Spleen (tissue), 11 donors: ENCODE results near the gene SDC1. TPM values are rescaled to one million over a fixed set of nuclear protein-coding genes. Genes with fewer than 3 reads are reported as not detected.
A peak's percentile ranks its signal among the peaks of the same experiment; 100 is the strongest.

Experiments
- DNase-seq: peaks from one replicate; pipeline ENCODE4 v3.0.0-alpha.2; 2020
- H3K27ac ChIP-seq, 8 donors: fragments of 200-600 bp; sonication (generic) in 7 of 8; 1 replicate in 4 of 8; 2 replicates in 4 of 8; pipeline versions ENCODE4 v1.5.0 to v1.8.0; 2016 to 2021; ENCODE audit warnings: inconsistent platforms in 4 of 8, mild to moderate bottlenecking in 4 of 8, moderate library complexity in 1 of 8
- H3K27me3 ChIP-seq, 7 donors: fragments of 200-600 bp; sonication (generic) in 6 of 7; replicated peaks in 1 of 7; 1 replicate in 4 of 7; 2 replicates in 3 of 7; pipeline versions ENCODE4 v1.5.0 to v1.8.0; 2016 to 2021; ENCODE audit warnings: inconsistent platforms in 3 of 7, mild to moderate bottlenecking in 1 of 7
- H3K36me3 ChIP-seq, 6 donors: fragments of 200-600 bp; sonication (generic) in 5 of 6; 1 replicate in 4 of 6; 2 replicates in 2 of 6; pipeline versions ENCODE4 v1.5.0 to v1.8.0; 2016 to 2021; ENCODE audit warnings: inconsistent platforms in 2 of 6
- H3K4me1 ChIP-seq, 6 donors: fragments of 200-600 bp; sonication (generic) in 5 of 6; 1 replicate in 3 of 6; 2 replicates in 3 of 6; pipeline versions ENCODE4 v1.5.0 to v1.8.0; 2016 to 2021; ENCODE audit warnings: inconsistent platforms in 3 of 6
- H3K4me3 ChIP-seq, 8 donors: fragments of 200-600 bp; sonication (generic) in 7 of 8; 1 replicate in 4 of 8; 2 replicates in 4 of 8; pipeline versions ENCODE4 v1.5.0 to v1.8.0; 2016 to 2021; ENCODE audit warnings: inconsistent platforms in 4 of 8, mild to moderate bottlenecking in 4 of 8, moderate library complexity in 2 of 8
- H3K9me3 ChIP-seq, 8 donors: fragments of 200-600 bp; sonication (generic) in 7 of 8; 1 replicate in 4 of 8; 2 replicates in 4 of 8; pipeline versions ENCODE4 v1.5.0 to v1.8.0; 2016 to 2021; ENCODE audit warnings: inconsistent platforms in 4 of 8
- POLR2A ChIP-seq, 3 donors: fragments of 450-650 bp; IDR thresholded peaks; one replicate each; pipeline ENCODE4 v1.5.1; 2017; ENCODE audit warnings: antibody characterized with exemption in 3 of 3, mild to moderate bottlenecking in 1 of 3
- POLR2AphosphoS5 ChIP-seq, 3 donors: sonication (generic); formaldehyde crosslinking; IDR thresholded peaks; one replicate each; pipeline ENCODE4 v1.5.1; 2017; ENCODE audit warnings: antibody characterized with exemption in 3 of 3
- WGBS, 5 donors: extraction: QIAGEN DNeasy Blood & Tissue Kit in 3 of 5; methylation state at CpG; one replicate each; pipeline versions ENCODE4 v1.1.5 to v1.1.7; 2013 to 2018; 5-methylcytosine and 5-hydroxymethylcytosine counted together
- intact Hi-C: fragments of 100-400 bp; cut with DNase I; formaldehyde crosslinking; loops from one replicate; pipeline ENCODE4 v1.15.0; 2023; ENCODE audit warnings: low total_unique reads
- polyA plus RNA-seq, 3 donors: library from polyadenylated mRNA; stranded (reverse); fragments of 200-250 nt; gene quantifications; one replicate each; pipeline ENCODE4 v1.2.1, GENCODE V29; 2013
- small RNA-seq, 4 donors: library from RNA; depleted of rRNA; stranded (forward); fragments of <200 nt; gene quantifications; one replicate each; pipeline ENCODE3, GENCODE V24; 2016
- total RNA-seq, 7 donors: library from RNA; depleted of rRNA in 3 of 7; stranded (reverse); fragments of >200 nt in 3 of 7; fragmentation: NEBNext Ultra II Directional in 4 of 7; extraction: Animal tissue kit (Norgen Biotek cat#: 25700) in 4 of 7; gene quantifications; one replicate each; pipeline versions ENCODE4 v1.1.0 to v1.2.1, GENCODE V29; 2016 to 2021
- TF ChIP-seq, protein P1 (sequence below), 11 experiments: fragments of 200-600 bp in 7 of 11; fragments of 450-650 bp in 4 of 11; sonication (generic) in 4 of 11; IDR thresholded peaks in 8 of 11; conservative IDR thresholded peaks in 3 of 11; 1 replicate in 7 of 11; 2 replicates in 4 of 11; pipeline versions ENCODE4 v1.4.0 to v1.8.0; 2016 to 2021; ENCODE audit warnings: antibody characterized with exemption in 11 of 11, inconsistent platforms in 4 of 11, mild to moderate bottlenecking in 1 of 11
- donor health status: healthy with polysubstance abuse.
- donor health status: DM: no; HTN: no; CAD: no; lungs with moderate emphysema.
- donor health status: DM: no; HTN: no; CAD: no.
- donor health status: Bipolar disorder and iron deficiency.
- donor health status: healthy.
- donor health status: DM: no; HTN: no; CAD: no.
- donor health status: DM: yes; HTN: yes; CAD: no.

SDC1 gene
- total and polyA plus RNA-seq, 10 donors, result 0.54 to 43.8 (median 15.3) TPM

- H3K9me3 ChIP-seq, result no peaks in the 10 kb centered on the region
- peaks cover 0 to 7% (median 0%) of the 10 kb centered on the region in 6 donors for H3K4me1 ChIP-seq
- H3K36me3 ChIP-seq, result no peaks in the 10 kb centered on the region
- WGBS, 5 donors, result 83 to 91% (median 89%) methylated on average over 3 of the region's 3 CpGs
- DNase-seq, result no peak
- no peak overlapping the region for H3K4me3 ChIP-seq
- no peak overlapping the region for H3K27ac ChIP-seq
- TF ChIP-seq, protein P1, sequence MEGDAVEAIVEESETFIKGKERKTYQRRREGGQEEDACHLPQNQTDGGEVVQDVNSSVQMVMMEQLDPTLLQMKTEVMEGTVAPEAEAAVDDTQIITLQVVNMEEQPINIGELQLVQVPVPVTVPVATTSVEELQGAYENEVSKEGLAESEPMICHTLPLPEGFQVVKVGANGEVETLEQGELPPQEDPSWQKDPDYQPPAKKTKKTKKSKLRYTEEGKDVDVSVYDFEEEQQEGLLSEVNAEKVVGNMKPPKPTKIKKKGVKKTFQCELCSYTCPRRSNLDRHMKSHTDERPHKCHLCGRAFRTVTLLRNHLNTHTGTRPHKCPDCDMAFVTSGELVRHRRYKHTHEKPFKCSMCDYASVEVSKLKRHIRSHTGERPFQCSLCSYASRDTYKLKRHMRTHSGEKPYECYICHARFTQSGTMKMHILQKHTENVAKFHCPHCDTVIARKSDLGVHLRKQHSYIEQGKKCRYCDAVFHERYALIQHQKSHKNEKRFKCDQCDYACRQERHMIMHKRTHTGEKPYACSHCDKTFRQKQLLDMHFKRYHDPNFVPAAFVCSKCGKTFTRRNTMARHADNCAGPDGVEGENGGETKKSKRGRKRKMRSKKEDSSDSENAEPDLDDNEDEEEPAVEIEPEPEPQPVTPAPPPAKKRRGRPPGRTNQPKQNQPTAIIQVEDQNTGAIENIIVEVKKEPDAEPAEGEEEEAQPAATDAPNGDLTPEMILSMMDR (IDR thresholded peaks at IDR 0.05 in 8 of 11, conservative IDR thresholded peaks at IDR 0.05 in 3 of 11), result no peak
- TF ChIP-seq POLR2A (IDR thresholded peaks at IDR 0.05) (no peak), POLR2AphosphoS5 (IDR thresholded peaks at IDR 0.05) (no peak)
- peaks cover 0 to 5% (median 0%) of the 10 kb centered on the region in 7 donors for H3K27me3 ChIP-seq
- intact Hi-C loops, result no loop called here
Measured at GRCh38 chr2:20156076-20156759, 68.7 kb downstream of the SDC1 start.

DNA sequence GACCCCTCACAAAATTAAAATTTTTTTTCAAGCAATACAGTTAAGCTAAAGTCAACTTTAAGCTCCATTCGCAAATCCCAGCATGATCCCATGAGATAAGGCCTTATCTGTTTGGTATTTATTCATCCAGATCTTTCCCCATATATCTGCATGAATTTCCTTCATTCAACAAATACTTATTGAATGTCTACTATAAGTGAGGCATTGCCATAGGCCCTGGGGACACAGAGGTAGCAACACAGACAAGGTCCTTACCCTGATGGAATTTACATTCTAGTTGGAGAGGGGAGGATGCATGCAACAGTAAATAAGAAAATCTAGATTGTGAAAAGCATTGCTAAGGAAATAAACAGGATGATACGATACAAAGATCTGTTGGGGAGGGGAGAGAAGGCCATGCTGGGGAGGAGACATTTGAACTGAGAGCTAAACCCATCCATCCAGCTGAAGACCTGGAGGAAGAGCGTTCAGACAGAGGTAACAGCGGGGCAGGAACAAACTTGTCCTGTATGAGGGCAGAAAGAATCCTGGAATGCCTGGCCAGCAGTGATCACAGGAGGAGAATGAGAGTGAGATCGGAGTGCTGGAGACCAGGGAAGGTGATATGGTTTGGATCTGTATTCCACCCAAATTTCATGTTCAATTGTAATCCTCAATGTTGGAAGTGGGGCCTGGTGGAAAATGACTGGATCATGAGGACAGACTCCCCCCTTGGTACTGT, 71.6 kb downstream of the SDC1 start:
- WGBS, 5 donors, result 79 to 88% (median 86%) methylated on average over 5 of the region's 5 CpGs
- TF ChIP-seq, protein P1 (IDR thresholded peaks at IDR 0.05 in 8 of 11, conservative IDR thresholded peaks at IDR 0.05 in 3 of 11), result no peak
- TF ChIP-seq POLR2AphosphoS5 (IDR thresholded peaks at IDR 0.05) (no peak), POLR2A (IDR thresholded peaks at IDR 0.05) (no peak)
- Histone ChIP-seq H3K27me3 (peaks cover 0 to 7% (median 0%) of the 10 kb centered on the region in 7 donors), H3K4me1 (peaks cover 0 to 7% (median 0%) of the 10 kb centered on the region in 6 donors), H3K4me3 (no peak overlapping the region), H3K27ac (no peak overlapping the region), H3K9me3 (no peaks in the 10 kb centered on the region), H3K36me3 (no peaks in the 10 kb centered on the region)
- no peak for DNase-seq
- intact Hi-C loops, result no loop called here

DNA sequence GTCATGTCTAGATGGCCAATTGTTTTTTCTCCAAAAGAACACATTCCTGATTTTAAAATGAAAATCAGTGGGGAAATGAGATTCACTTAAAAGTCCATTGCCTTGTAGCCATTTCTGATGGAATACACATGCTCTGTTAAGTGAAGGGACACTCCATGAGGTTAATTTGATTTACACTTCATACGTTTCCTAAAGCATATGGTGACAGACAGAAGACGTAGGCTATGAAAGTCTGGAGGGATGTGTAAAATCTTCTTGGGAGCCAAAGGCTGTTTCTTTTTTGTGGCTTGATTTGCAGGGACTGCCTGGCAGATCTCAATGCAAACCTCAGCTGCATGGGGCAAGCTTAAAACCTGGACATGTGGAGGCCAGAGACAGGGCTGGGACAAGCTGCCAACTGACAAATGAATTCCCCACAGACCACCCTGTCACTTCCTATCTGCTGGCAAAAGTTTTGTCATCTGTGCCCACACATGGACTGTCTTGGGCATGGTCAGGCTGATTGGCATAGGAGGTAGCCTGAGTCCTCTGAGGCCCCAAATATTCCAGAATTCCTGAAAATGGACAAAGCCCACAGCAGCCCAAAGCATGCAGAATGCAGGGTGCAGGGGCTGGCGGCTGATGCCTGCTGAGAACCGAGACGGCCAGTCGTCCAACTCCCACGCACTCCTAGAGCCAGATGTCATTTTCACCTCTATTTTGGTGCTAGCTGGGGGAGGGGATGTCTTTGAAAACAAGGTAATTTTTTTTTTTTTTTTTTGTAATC, 73.9 kb downstream of the SDC1 start:
- intact Hi-C loops, result no loop called here
- H3K9me3 ChIP-seq, result no peaks in the 10 kb centered on the region
- WGBS, 5 donors, result 67 to 75% (median 74%) methylated on average over 7 of the region's 7 CpGs
- peak overlapping the region in 2 of 8 donors; percentile 12 to 63 for H3K27ac ChIP-seq
- H3K4me3 ChIP-seq, result no peak overlapping the region
- no peak for DNase-seq
- H3K4me1 ChIP-seq, result no peaks in the 10 kb centered on the region
- TF ChIP-seq POLR2AphosphoS5 (IDR thresholded peaks at IDR 0.05), result no peak
- TF ChIP-seq, protein P1 (IDR thresholded peaks at IDR 0.05 in 8 of 11, conservative IDR thresholded peaks at IDR 0.05 in 3 of 11), result no peak
- no peak for TF ChIP-seq POLR2A (IDR thresholded peaks at IDR 0.05)
- H3K27me3 ChIP-seq, result peaks cover 0 to 14% (median 0%) of the 10 kb centered on the region in 7 donors
- H3K36me3 ChIP-seq, result no peaks in the 10 kb centered on the region

Small RNA genes lying within 50 kb of the gene (small RNA-seq; reads per million reads assigned to genes)
- gene RN7SL140P (0 reads per million in 4 donors), gene RNU6-961P (0 reads per million in 4 donors), gene RNU7-113P (0 reads per million in 4 donors)

Other genes with a start within 250 kb of the SDC1 start
- 1 to 10 TPM; 3.6 to 5.3 (median 4.1) TPM for gene WDR35, start 235.0 kb downstream of the SDC1 start, total RNA-seq
- gene WDR35, start 235.0 kb downstream of the SDC1 start, polyA plus RNA-seq, result 1 to 10 TPM; 1.7 to 2.1 (median 2.0) TPM
- under 1 TPM in 4 of 7 donors, not detected in 3; 0.17 to 0.76 (median 0.48) TPM for gene MATN3, start 212.5 kb downstream of the SDC1 start, total RNA-seq
- under 1 TPM; 0.07 to 0.24 (median 0.16) TPM for gene MATN3, start 212.5 kb downstream of the SDC1 start, polyA plus RNA-seq
- 100 to 1,000 TPM in 5 of 7 donors, 10 to 100 TPM in 2; 95.1 to 158 (median 122) TPM for gene LAPTM4A, start 173.5 kb downstream of the SDC1 start, total RNA-seq
- 100 to 1,000 TPM in 1 of 3 donors, 10 to 100 TPM in 2; 54.9 to 105 (median 95.0) TPM for gene LAPTM4A, start 173.5 kb downstream of the SDC1 start, polyA plus RNA-seq
- 100 to 1,000 TPM in 4 of 7 donors, 10 to 100 TPM in 3; 82.5 to 137 (median 122) TPM for gene PUM2, start 125.7 kb upstream of the SDC1 start, total RNA-seq
- 10 to 100 TPM; 29.2 to 35.9 (median 30.1) TPM for gene PUM2, start 125.7 kb upstream of the SDC1 start, polyA plus RNA-seq
- gene RHOB, start 221.9 kb upstream of the SDC1 start, total RNA-seq, result 100 to 1,000 TPM in 6 of 7 donors, 10 to 100 TPM in 1; 94.3 to 309 (median 233) TPM
- 10 to 100 TPM; 32.6 to 69.0 (median 61.0) TPM for gene RHOB, start 221.9 kb upstream of the SDC1 start, polyA plus RNA-seq